H1 (cell line): ENCODE data around the gene KIF3B.

Experiments
- CBX8 ChIP-seq: fragments of 300-800, 300-1000 bp; sonication (generic); IDR thresholded peaks from 2 replicates; pipeline ENCODE4 v1.7.1; 2016; ENCODE audit warnings: low read depth, low read length, borderline replicate concordance
- CHD2 ChIP-seq: IDR thresholded peaks from 2 replicates; pipeline ENCODE4 v1.6.1; 2012; ENCODE audit warnings: low read length, improper control_type of control experiment
- GABPA ChIP-seq: IDR thresholded peaks from 2 replicates; pipeline ENCODE4 v1.6.1; 2011; ENCODE audit warnings: mild to moderate bottlenecking, low read length, moderate library complexity, borderline replicate concordance; ENCODE audit not compliant: insufficient read depth
- KDM1A ChIP-seq: fragments of 200-600, 300-600 bp; sonication (generic); IDR thresholded peaks from 2 replicates; pipeline ENCODE4 v1.7.1; 2016; ENCODE audit warnings: mild to moderate bottlenecking, low read length, borderline replicate concordance
- POLR2A ChIP-seq, 2 experiments: IDR thresholded peaks; 1 replicate in 1 of 2; 2 replicates in 1 of 2; pipeline ENCODE4 v1.6.1; 2011; ENCODE audit warnings: low read depth in 2 of 2, low read length in 2 of 2, mild to moderate bottlenecking in 2 of 2; ENCODE audit errors: control extremely low read depth in 1 of 2
- POLR2AphosphoS5 ChIP-seq: IDR thresholded peaks from 2 replicates; pipeline ENCODE4 v1.6.1; 2011; ENCODE audit warnings: low read depth, low read length
- RAD21 ChIP-seq, 2 experiments: IDR thresholded peaks in 1 of 2; conservative IDR thresholded peaks in 1 of 2; 2 replicates each; pipeline ENCODE4 v1.6.1; 2011; ENCODE audit warnings: low read depth in 2 of 2, low read length in 2 of 2, improper control_type of control experiment in 1 of 2, inconsistent platforms in 1 of 2, mild to moderate bottlenecking in 1 of 2, moderate library complexity in 1 of 2
- SUZ12 ChIP-seq: fragments of 200-600 bp; sonication (generic); IDR thresholded peaks from 2 replicates; pipeline ENCODE4 v1.6.1; 2012; ENCODE audit warnings: mild to moderate bottlenecking, inconsistent platforms, low read length, moderate library complexity, mixed read lengths
- TAF1 ChIP-seq: IDR thresholded peaks from 2 replicates; pipeline ENCODE4 v1.6.1; 2011; ENCODE audit warnings: mild to moderate bottlenecking, low read depth, low read length
- YY1 ChIP-seq: IDR thresholded peaks from 2 replicates; pipeline ENCODE4 v1.6.1; 2011; ENCODE audit warnings: low read depth, mild to moderate bottlenecking, low read length
- ZNF274 ChIP-seq: IDR thresholded peaks from 2 replicates; pipeline ENCODE4 v1.7.0; 2012; ENCODE audit warnings: low read length, borderline replicate concordance; ENCODE audit errors: extremely low read depth
- TF ChIP-seq, protein P1 (sequence below), 3 experiments: IDR thresholded peaks; 1 replicate in 2 of 3; 2 replicates in 1 of 3; pipeline versions ENCODE4 v1.5.1 to v1.6.1; 2011; ENCODE audit warnings: low read length in 3 of 3, mild to moderate bottlenecking in 3 of 3, inconsistent platforms in 2 of 3, low read depth in 1 of 3, moderate library complexity in 1 of 3; ENCODE audit not compliant: insufficient read depth in 1 of 3; ENCODE audit errors: control extremely low read depth in 1 of 3
- TF ChIP-seq, protein P2 (sequence below): IDR thresholded peaks from 2 replicates; pipeline ENCODE4 v1.6.1; 2012; ENCODE audit warnings: inconsistent platforms

DNA sequence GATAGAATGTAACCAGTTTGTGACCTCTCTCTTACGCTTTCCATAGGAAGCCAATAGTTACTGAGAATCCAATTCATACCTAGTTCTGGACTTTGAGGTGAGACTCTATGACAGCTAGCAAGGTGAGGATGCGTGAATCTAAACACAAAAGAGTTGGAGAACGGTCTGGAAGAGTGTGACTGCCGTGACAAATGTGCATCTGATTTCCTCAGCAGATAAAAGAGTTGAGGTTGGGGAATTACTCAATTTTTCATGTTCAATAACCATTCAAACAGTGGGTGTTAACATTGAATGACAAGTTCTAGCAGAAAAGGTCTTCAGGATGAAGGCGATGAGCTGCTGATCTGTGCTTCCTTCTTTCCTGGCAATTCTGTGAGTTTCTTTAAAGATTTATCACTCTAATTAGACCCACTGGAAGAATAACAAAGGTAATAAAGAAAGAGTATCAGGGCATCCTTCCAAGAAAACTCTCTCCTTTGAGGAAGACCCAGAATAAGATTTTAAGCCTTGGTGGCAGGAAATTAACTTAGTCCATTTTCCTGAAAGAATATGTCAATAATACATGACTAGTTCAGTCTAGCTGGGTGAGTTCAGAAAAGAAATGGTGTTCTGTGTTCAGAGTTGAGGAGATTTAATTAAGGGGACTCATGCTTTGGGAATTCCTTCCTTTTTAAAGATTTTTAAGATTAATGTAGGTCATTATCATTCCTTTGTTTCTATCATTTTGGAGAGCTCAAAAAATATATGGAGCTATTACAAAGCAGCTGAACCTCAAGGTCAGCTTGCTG lies 24.5 kb downstream of the KIF3B start:
- TF ChIP-seq, protein P1, sequence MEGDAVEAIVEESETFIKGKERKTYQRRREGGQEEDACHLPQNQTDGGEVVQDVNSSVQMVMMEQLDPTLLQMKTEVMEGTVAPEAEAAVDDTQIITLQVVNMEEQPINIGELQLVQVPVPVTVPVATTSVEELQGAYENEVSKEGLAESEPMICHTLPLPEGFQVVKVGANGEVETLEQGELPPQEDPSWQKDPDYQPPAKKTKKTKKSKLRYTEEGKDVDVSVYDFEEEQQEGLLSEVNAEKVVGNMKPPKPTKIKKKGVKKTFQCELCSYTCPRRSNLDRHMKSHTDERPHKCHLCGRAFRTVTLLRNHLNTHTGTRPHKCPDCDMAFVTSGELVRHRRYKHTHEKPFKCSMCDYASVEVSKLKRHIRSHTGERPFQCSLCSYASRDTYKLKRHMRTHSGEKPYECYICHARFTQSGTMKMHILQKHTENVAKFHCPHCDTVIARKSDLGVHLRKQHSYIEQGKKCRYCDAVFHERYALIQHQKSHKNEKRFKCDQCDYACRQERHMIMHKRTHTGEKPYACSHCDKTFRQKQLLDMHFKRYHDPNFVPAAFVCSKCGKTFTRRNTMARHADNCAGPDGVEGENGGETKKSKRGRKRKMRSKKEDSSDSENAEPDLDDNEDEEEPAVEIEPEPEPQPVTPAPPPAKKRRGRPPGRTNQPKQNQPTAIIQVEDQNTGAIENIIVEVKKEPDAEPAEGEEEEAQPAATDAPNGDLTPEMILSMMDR (IDR thresholded peaks at IDR 0.05; ENCODE audit: control extremely low read depth in 1 of 3, insufficient read depth in 1 of 3, low read depth in 1 of 3, low read length in 3 of 3): no peak
- TF ChIP-seq TAF1 (no peak), POLR2AphosphoS5 (no peak), ZNF274 (no peak), POLR2A (IDR thresholded peaks at IDR 0.05; ENCODE audit: control extremely low read depth in 1 of 2, low read depth in 2 of 2, low read length in 2 of 2) (no peak), CBX8 (no peak), KDM1A (no peak), SUZ12 (no peak), CHD2 (no peak), RAD21 (IDR thresholded peaks at IDR 0.05 in 1 of 2, conservative IDR thresholded peaks at IDR 0.05 in 1 of 2; ENCODE audit: low read depth in 2 of 2, low read length in 2 of 2) (no peak), GABPA (no peak), YY1 (no peak)
- TF ChIP-seq, protein P2, sequence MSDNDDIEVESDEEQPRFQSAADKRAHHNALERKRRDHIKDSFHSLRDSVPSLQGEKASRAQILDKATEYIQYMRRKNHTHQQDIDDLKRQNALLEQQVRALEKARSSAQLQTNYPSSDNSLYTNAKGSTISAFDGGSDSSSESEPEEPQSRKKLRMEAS: no peak
